Spleen (tissue), 7 donors: ENCODE data around the gene PLCB4.

Experiments used
- POLR2A ChIP-seq, 3 donors: fragments of 450-650 bp; IDR thresholded peaks; one replicate each; pipeline ENCODE4 v1.5.1; 2017; ENCODE audit warnings: antibody characterized with exemption in 3 of 3, mild to moderate bottlenecking in 1 of 3
- POLR2AphosphoS5 ChIP-seq, 3 donors: sonication (generic); formaldehyde crosslinking; IDR thresholded peaks; one replicate each; pipeline ENCODE4 v1.5.1; 2017; ENCODE audit warnings: antibody characterized with exemption in 3 of 3
- TF ChIP-seq, protein P1 (sequence below), 11 experiments: fragments of 200-600 bp in 7 of 11; fragments of 450-650 bp in 4 of 11; sonication (generic) in 4 of 11; IDR thresholded peaks in 8 of 11; conservative IDR thresholded peaks in 3 of 11; 1 replicate in 7 of 11; 2 replicates in 4 of 11; pipeline versions ENCODE4 v1.4.0 to v1.8.0; 2016 to 2021; ENCODE audit warnings: antibody characterized with exemption in 11 of 11, inconsistent platforms in 4 of 11, mild to moderate bottlenecking in 1 of 11
- donor health status: DM: no; HTN: no; CAD: no; lungs with moderate emphysema.
- donor health status: DM: no; HTN: no; CAD: no.
- donor health status: DM: no; HTN: no; CAD: no.

DNA sequence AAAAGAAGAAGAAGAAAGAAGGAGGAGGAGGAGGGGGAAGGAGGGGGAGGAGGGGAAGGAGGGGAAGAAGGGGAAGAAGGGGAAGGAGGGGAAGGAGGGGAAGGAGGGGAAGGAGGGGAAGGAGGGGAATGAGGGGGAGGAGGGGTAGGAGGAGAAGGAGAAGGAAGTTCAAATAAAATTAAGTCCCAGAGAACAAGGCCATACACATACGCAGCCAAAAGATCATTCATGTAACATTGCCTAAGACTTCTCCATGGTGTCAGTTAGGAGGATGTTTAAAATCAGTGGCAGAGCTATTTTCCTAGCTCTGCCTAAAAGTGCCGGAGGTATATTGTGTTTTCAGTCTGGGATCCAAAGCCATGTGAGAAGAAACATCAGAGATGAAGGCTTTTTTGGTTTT lies 75.8 kb downstream of the PLCB4 start:
- TF ChIP-seq, protein P1, sequence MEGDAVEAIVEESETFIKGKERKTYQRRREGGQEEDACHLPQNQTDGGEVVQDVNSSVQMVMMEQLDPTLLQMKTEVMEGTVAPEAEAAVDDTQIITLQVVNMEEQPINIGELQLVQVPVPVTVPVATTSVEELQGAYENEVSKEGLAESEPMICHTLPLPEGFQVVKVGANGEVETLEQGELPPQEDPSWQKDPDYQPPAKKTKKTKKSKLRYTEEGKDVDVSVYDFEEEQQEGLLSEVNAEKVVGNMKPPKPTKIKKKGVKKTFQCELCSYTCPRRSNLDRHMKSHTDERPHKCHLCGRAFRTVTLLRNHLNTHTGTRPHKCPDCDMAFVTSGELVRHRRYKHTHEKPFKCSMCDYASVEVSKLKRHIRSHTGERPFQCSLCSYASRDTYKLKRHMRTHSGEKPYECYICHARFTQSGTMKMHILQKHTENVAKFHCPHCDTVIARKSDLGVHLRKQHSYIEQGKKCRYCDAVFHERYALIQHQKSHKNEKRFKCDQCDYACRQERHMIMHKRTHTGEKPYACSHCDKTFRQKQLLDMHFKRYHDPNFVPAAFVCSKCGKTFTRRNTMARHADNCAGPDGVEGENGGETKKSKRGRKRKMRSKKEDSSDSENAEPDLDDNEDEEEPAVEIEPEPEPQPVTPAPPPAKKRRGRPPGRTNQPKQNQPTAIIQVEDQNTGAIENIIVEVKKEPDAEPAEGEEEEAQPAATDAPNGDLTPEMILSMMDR (IDR thresholded peaks at IDR 0.05 in 8 of 11, conservative IDR thresholded peaks at IDR 0.05 in 3 of 11): no peak
- no peak for TF ChIP-seq POLR2A (IDR thresholded peaks at IDR 0.05)
- TF ChIP-seq POLR2AphosphoS5 (IDR thresholded peaks at IDR 0.05): no peak
